Adrenal gland (tissue), 5 donors: ENCODE data around the gene KIAA1671.

Experiments
- POLR2A ChIP-seq, 2 donors: fragments of 450-650 bp; IDR thresholded peaks; one replicate each; pipeline ENCODE4 v1.6.1; 2017; ENCODE audit warnings: antibody characterized with exemption in 2 of 2, mild to moderate bottlenecking in 2 of 2, moderate library complexity in 1 of 2
- TF ChIP-seq, protein P1 (sequence below), 6 experiments: fragments of 450-650 bp in 4 of 6; fragments of 200-600 bp in 2 of 6; sonication (generic) in 1 of 6; IDR thresholded peaks; 1 replicate in 5 of 6; 2 replicates in 1 of 6; pipeline versions ENCODE4 v1.5.1 to v1.8.0; 2016 to 2021; ENCODE audit warnings: antibody characterized with exemption in 6 of 6, mild to moderate bottlenecking in 2 of 6, moderate library complexity in 1 of 6
- donor health status: DM: no; HTN: no; CAD: no.

- TF ChIP-seq, protein P1, sequence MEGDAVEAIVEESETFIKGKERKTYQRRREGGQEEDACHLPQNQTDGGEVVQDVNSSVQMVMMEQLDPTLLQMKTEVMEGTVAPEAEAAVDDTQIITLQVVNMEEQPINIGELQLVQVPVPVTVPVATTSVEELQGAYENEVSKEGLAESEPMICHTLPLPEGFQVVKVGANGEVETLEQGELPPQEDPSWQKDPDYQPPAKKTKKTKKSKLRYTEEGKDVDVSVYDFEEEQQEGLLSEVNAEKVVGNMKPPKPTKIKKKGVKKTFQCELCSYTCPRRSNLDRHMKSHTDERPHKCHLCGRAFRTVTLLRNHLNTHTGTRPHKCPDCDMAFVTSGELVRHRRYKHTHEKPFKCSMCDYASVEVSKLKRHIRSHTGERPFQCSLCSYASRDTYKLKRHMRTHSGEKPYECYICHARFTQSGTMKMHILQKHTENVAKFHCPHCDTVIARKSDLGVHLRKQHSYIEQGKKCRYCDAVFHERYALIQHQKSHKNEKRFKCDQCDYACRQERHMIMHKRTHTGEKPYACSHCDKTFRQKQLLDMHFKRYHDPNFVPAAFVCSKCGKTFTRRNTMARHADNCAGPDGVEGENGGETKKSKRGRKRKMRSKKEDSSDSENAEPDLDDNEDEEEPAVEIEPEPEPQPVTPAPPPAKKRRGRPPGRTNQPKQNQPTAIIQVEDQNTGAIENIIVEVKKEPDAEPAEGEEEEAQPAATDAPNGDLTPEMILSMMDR (IDR thresholded peaks at IDR 0.05), result no peak
- no peak for TF ChIP-seq POLR2A (IDR thresholded peaks at IDR 0.05)
These were observed 109.3 kb downstream of the KIAA1671 start for GRCh38 chr22:25061605-25062376.
